Midbrain (tissue), 1 donor: ENCODE results near the gene NMU.
A peak's percentile ranks its signal among the peaks of the same experiment; 100 is the strongest.
"Not testable (repeated sequence)": the region's sequence is repeated elsewhere in the genome, so short reads cannot be mapped to it uniquely, and the experiment has no call there.

Experiments
- DNase-seq: peaks from one replicate; lab custom pipeline; 2025; lab: John Stamatoyannopoulos, UW

Gene NMU

GRCh38 chr4:55624063-55624462, 12.0 kb downstream of the NMU start:
- DNase-seq = not testable (repeated sequence)

DNA sequence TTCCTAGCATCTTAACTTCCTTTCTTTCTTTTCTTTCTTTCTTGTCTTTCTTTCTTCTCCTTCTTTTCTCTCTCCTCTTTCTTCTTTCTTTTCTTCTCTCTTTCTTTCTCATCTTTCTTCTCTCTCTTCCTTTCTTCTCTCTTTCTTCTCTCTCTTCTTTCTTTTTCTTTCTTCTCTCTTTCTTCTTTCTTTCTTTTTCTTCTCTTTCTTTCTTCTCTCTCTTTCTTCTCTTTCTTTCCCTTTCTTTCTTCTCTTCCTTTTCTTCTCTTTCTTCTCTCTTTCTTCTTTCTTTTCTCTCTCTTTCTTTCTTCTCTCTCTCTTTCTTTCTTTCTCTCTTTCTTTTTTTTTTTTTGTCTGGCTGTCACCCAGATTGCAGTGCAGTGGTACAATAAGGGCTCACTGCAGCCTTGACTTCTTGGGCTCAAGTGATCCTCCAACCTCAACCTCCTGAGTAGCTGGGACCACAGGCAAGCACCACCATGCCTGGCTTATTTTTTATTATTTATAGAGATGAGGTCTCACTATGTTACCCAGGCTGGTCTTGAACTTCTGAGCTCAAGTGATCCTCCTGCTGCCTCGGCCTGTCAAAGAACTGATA, 17.5 kb downstream of the NMU start:
- no peak for DNase-seq

- no peak for DNase-seq
These were observed 18.4 kb downstream of the NMU start for GRCh38 chr4:55617587-55618197.

DNA sequence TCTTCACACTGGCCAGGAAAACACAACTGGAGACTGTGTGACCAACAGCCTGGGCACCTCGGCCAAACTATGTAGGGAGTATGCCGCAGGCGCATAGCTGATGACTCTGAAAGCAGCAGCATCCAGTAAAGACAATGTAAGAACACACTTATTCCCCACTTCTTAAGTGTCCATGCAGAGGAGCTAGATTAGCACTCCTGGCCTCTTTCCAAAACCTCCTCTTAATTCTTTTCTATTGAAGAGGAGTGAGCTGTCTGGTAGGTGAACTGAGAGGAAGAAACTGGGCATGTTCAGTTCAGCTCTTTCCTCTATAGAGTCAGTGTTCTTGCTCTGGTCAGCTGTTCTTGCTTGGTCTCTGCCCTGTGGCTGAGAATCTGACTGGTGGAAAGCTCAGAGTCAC, 21.1 kb downstream of the NMU start:
- DNase-seq = no peak

- no peak for DNase-seq
These were observed 22.5 kb downstream of the NMU start for GRCh38 chr4:55613621-55614020.

DNA sequence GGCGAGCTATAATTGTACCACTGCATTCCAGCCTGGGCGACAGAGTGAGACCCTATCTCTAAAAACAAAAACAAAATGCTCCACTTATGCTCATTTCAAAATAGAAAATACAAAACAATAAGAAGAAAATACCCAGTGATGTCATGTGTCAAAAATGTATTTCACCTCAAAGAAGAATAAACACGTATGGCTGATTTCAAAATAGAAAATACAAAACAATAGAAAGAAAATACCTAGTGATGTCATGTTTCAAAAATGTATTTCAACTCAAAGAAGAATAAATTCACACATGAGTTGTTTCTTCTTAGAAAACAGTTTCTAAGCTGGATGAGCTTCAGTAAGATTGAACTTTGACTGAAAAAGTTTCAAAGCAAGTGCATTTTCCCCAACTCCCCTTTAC, 23.8 kb downstream of the NMU start:
- no peak for DNase-seq

DNA sequence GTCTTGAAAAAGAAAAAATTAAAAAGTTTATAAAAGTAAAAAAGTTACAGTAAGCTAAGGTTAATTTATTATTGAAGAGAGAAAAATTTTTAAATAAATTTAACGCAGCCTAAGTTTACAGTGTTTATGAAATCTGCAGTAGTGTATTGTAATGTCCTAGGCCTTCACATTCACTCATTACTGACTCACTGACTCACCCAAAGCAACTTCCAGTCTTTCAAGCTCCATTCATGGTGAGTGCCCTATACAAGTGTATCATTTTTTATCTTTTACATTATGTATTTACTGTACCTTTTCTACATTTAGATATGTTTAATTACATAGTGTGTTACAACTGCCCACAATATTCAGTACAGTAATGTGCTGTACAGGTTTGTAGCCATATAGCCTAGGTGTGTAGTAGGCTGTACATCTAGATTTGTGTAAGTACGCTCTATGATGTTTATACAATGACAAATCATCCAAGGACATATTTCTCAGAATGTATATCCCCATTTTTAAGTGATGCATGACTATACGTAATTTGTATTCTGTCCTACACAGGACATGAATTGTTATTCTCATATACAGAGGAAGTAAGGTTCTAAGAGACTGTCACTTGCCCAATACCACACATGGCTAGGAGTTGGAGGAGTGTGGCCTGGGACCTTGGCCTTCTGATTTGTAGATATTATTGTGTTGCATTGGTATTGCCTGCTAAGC, 24.6 kb downstream of the NMU start:
- no peak for DNase-seq

DNA sequence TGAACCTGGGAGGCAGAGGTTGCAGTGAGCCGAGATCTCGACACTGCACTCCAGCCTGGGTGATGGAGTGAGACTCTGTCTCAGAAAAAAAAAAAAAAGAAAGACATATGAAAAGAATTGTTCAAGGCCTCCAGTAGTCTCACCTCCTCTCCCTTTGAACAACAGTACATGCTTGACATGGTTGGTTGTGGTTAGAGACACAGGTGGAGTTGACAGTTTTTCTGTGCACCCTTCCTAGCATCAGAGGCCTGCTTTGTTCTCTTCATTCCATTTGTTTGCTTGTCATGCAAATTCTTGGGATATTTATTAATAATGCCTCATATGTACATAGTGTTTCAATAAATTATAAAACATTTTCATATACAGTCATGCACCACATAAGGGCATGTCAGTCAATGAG, 25.7 kb downstream of the NMU start:
- DNase-seq = no peak

DNA sequence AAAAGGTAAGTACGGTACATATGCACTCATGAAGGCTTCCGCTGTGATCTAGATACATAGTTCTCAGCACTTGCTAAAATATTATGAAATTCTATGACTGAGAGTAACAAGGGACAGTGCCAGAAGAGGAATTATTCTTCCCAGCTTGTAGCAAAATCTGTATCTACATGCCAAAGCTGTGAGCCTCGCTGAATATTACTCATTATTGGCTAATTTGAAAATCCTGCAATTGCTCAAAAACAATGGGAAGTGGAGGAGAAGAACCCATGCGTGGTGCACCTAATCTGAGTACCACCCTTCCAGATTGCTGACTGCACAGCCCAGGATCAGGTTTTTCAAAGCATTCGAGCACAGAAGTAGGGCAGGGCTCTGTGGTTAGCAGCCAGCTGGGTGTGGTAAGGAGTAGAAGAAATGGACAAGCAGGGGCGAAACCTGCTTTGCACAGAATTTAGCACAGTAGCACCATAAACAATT, 26.7 kb downstream of the NMU start:
- DNase-seq = no peak

- DNase-seq = no peak
These were observed 27.5 kb downstream of the NMU start for GRCh38 chr4:55608591-55608990.

GRCh38 chr4:55604996-55605395, 31.1 kb downstream of the NMU start:
- no peak for DNase-seq

- no peak for DNase-seq
These were observed 35.5 kb downstream of the NMU start for GRCh38 chr4:55600640-55601039.

DNA sequence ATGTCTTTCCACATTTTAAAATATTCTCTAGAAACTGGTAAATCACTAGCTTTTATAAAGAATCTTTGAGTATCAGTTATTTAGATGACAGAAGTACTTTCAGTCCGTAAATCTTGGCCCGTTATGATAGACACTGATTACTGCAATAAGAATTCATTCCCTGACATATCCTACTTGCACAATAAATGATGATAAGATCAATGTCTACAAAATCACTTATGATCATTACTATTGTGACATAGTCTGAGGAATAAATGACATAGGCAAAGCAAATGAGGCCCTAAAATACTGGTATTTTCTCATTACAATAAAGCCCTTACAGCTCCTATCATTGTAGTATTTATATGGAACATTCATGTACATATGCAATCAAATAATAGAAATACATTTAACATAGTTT, 37.5 kb downstream of the NMU start:
- no peak for DNase-seq

DNA sequence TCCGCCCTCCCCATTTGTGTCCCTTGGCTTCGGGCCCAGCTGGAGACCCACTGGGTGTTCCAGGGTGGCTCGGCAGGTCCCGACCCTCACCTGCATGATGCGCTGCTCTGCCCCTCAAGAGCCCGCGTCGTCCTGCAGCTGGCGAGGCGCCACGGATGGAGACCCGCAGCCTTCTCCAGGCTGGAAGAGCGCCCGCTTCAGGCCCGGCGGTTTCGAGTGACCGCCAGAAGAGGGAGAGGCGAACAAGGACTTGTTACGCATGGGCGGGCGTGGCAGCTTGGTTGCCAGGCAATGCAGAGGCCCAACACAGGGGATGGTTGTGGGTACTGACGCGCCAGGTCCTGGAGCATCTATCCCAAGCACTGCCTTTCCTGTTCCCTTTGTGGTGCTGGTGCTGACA, 44.1 kb downstream of the NMU start, which contains the start of gene PDCL2:
Gene PDCL2 (minus strand): TSS at position 232 of the 400 bp plus-strand sequence. CDS start 136 bp downstream, at position 96.
- no peak for DNase-seq

GRCh38 chr4:55588160-55588559, 47.9 kb downstream of the NMU start:
- DNase-seq = no peak

- DNase-seq = not testable (repeated sequence)
These were observed 53.3 kb downstream of the NMU start for GRCh38 chr4:55582773-55583172.

- DNase-seq = no peak
These were observed 57.6 kb downstream of the NMU start for GRCh38 chr4:55578341-55579010.

DNA sequence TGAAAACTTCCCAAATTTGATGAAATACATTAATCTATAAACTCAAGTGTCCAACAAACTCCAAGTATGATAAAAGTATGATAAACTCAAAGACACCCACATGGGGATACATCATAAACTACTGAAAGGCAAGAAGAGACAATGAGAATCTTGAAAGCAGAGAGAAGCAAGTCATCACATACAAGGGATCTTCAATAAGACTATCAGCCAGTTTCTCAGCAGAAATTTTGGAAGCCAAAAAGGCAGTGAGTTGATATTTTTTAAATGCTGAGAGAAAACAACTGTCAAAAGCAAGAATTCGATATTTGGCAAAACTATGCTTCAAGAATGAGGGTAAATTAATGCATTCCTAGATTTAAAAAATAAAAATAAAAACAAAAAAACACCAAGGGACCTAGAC, 60.6 kb downstream of the NMU start:
- no peak for DNase-seq

GRCh38 chr4:55574252-55574651, 61.8 kb downstream of the NMU start:
- DNase-seq = no peak

- DNase-seq = no peak
These were observed 64.3 kb downstream of the NMU start for GRCh38 chr4:55571806-55572205.

DNA sequence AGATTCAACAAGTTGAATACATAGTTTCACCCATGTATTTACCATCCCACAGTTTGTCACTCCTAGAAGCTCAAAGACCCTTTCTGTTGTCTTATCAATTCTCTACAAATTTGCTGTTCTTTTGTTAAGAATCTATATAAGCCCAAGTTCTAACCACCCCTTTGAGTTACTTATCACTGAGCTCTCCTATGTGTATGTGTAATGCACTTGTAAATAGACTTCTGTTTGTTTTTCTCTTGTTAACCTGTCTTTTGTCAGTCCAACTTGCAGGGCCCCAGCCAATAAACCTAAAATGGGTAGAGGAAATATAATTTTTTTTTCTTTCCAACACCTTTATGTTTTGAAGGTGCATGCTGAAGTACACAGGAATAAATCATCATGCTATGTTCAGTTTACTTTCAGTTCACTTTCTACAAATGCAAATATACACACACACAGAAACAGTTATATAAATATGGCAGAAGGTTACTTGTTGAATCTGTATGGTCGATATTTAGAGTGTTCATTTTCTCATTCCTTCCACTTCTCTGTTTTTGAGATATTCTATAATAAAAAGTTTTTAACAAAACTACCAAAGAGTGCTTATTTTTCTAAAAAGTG, 67.1 kb downstream of the NMU start:
- DNase-seq = no peak

- DNase-seq = peak; percentile 12
These were observed 74.2 kb downstream of the NMU start for GRCh38 chr4:55561889-55562288.
